WI38 (cell line): ENCODE measurements around the gene HLA-DOA.
A peak's percentile ranks its signal among the peaks of the same experiment; 100 is the strongest.

ENCODE experiments used
- H3K4me3 ChIP-seq: 2 replicates; pipeline ENCODE4 v1.5.1; 2011; ENCODE audit warnings: low read depth, mild to moderate bottlenecking, control low read depth, low read length
- TF ChIP-seq, protein P1 (sequence below): IDR thresholded peaks from 2 replicates; pipeline ENCODE4 v1.5.1; 2012; ENCODE audit warnings: low read depth, mild to moderate bottlenecking, control low read depth, low read length

The HLA-DOA gene

DNA sequence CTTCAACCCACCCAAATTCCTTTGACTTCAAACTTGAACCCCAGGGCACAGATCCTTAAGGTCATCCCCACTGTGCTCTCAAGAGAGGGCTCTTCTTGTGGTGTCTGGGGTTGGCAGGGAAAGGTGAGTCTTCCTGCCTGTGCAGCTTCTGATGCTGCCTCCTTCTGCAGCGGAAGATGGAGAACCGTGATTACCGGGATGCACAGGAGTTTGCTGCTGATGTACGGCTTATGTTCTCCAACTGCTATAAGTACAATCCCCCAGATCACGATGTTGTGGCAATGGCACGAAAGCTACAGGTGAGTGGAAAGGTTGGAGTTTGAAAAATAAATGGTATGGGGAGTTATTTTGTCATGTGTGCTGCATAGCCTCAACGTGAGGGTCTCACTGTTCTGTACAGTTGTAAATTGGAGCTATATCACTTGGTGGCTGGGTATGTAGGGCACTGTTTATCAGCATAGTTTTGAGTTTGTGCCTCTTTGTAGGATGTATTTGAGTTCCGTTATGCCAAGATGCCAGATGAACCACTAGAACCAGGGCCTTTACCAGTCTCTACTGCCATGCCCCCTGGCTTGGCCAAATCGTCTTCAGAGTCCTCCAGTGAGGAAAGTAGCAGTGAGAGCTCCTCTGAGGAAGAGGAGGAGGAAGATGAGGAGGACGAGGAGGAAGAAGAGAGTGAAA lies 32.0 kb downstream of the HLA-DOA start:
- H3K4me3 ChIP-seq = no peak overlapping the region
- TF ChIP-seq, protein P1, sequence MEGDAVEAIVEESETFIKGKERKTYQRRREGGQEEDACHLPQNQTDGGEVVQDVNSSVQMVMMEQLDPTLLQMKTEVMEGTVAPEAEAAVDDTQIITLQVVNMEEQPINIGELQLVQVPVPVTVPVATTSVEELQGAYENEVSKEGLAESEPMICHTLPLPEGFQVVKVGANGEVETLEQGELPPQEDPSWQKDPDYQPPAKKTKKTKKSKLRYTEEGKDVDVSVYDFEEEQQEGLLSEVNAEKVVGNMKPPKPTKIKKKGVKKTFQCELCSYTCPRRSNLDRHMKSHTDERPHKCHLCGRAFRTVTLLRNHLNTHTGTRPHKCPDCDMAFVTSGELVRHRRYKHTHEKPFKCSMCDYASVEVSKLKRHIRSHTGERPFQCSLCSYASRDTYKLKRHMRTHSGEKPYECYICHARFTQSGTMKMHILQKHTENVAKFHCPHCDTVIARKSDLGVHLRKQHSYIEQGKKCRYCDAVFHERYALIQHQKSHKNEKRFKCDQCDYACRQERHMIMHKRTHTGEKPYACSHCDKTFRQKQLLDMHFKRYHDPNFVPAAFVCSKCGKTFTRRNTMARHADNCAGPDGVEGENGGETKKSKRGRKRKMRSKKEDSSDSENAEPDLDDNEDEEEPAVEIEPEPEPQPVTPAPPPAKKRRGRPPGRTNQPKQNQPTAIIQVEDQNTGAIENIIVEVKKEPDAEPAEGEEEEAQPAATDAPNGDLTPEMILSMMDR = no peak

DNA sequence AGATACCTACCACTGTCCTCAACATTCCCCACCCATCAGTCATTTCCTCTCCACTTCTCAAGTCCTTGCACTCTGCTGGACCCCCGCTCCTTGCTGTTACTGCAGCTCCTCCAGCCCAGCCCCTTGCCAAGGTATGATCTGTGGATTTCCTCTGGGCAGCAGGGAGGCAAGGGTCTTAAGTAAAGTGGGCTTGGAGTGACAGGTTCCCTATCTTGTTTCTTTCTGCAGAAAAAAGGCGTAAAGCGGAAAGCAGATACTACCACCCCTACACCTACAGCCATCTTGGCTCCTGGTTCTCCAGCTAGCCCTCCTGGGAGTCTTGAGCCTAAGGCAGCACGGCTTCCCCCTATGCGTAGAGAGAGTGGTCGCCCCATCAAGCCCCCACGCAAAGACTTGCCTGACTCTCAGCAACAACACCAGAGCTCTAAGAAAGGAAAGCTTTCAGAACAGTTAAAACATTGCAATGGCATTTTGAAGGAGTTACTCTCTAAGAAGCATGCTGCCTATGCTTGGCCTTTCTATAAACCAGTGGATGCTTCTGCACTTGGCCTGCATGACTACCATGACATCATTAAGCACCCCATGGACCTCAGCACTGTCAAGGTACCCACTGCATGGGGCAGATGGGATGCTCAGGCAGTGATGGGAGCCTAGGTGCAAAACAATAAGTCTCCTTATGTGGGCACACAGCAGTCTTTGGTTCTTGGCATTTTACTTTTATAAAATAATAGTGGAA lies 32.9 kb downstream of the HLA-DOA start:
- TF ChIP-seq, protein P1 = no peak
- H3K4me3 ChIP-seq = no peak overlapping the region; the same call in 1 of the 2 replicates

DNA sequence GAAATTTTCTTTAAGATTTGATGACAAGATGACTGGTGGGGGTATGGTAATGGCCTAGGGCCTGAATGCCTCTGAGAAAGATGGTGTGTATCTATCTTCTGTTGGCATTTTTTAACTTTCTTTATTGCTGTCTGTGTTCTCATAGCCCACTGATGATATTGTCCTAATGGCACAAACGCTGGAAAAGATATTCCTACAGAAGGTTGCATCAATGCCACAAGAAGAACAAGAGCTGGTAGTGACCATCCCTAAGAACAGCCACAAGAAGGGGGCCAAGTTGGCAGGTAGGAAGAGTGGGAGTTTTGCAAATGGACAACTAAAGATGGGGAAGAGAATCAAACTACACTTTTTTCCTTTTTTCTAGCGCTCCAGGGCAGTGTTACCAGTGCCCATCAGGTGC lies 33.5 kb downstream of the HLA-DOA start:
- H3K4me3 ChIP-seq = peak overlapping the region; percentile 64
- TF ChIP-seq, protein P1 = no peak

GRCh38 chr6:32974541-32975308 lies 34.7 kb downstream of the HLA-DOA start:
- TF ChIP-seq, protein P1 = no peak
- peak overlapping the region; percentile 64 for H3K4me3 ChIP-seq

GRCh38 chr6:32974016-32974333 lies 35.4 kb downstream of the HLA-DOA start:
- TF ChIP-seq, protein P1 = no peak

GRCh38 chr6:32973144-32974015 lies 36.0 kb downstream of the HLA-DOA start:
- TF ChIP-seq, protein P1 = no peak
- peak overlapping the region; percentile 64 for H3K4me3 ChIP-seq

More at GRCh38 chr6:32974016-32974333, 35.4 kb downstream of the HLA-DOA start:
- H3K4me3 ChIP-seq = peak overlapping the region; percentile 64
